Smooth muscle cell (in vitro differentiated cells): ENCODE data around the gene SETD4. TPM values are rescaled to one million over a fixed set of nuclear protein-coding genes. Genes with fewer than 3 reads are reported as not detected.

Source experiments
- DNase-seq: peaks from one replicate; lab custom pipeline; 2025; ENCODE audit not compliant: unreplicated experiment; lab: John Stamatoyannopoulos, UW
- H2AFZ ChIP-seq: fragments of 200-600 bp; sonication (generic); 2 replicates; pipeline ENCODE4 v1.6.0; 2016; ENCODE audit warnings: antibody characterized with exemption, low read depth, mild to moderate bottlenecking
- H3F3A ChIP-seq: fragments of 200-600 bp; sonication (generic); 2 replicates; pipeline ENCODE4 v1.6.0; 2017; ENCODE audit warnings: antibody characterized with exemption, low read depth
- H3K27ac ChIP-seq: fragments of 200-600 bp; sonication (generic); 2 replicates; pipeline ENCODE4 v1.5.1; 2016; ENCODE audit warnings: low read depth, mild to moderate bottlenecking
- H3K27me3 ChIP-seq: fragments of 200-600 bp; sonication (generic); 2 replicates; pipeline ENCODE4 v1.6.1; 2016; ENCODE audit warnings: low read depth, mild to moderate bottlenecking
- H3K36me3 ChIP-seq: fragments of 200-600 bp; sonication (generic); 2 replicates; pipeline ENCODE4 v1.5.1; 2016; ENCODE audit warnings: low read depth
- H3K4me1 ChIP-seq: fragments of 200-600 bp; sonication (generic); 2 replicates; pipeline ENCODE4 v1.5.1; 2016; ENCODE audit warnings: low read depth
- H3K4me2 ChIP-seq: fragments of 200-600 bp; sonication (generic); 2 replicates; pipeline ENCODE4 v1.6.0; 2016; ENCODE audit warnings: mild to moderate bottlenecking
- H3K4me3 ChIP-seq: fragments of 200-600 bp; sonication (generic); 2 replicates; pipeline ENCODE4 v1.5.1; 2016; ENCODE audit warnings: mild to moderate bottlenecking
- H3K79me2 ChIP-seq: fragments of 200-600 bp; sonication (generic); 2 replicates; pipeline ENCODE4 v1.6.0; 2016; ENCODE audit warnings: low read depth, mild to moderate bottlenecking
- H3K9ac ChIP-seq: fragments of 200-600 bp; sonication (generic); 2 replicates; pipeline ENCODE4 v1.6.0; 2016; ENCODE audit warnings: low read depth
- H3K9me3 ChIP-seq: fragments of 200-600 bp; sonication (generic); replicated peaks from 2 replicates; pipeline ENCODE4 v1.5.1; 2016; ENCODE audit warnings: low read depth
- H4K20me1 ChIP-seq: fragments of 200-600 bp; sonication (generic); 2 replicates; pipeline ENCODE4 v1.6.0; 2016; ENCODE audit warnings: low read depth
- WGBS: methylation state at CpG from one replicate; pipeline ENCODE4 v1.1.7; 2016; ENCODE audit warnings: low lambda C conversion rate; 5-methylcytosine and 5-hydroxymethylcytosine counted together
- polyA plus RNA-seq: library from polyadenylated mRNA; unstranded; fragments of >200 nt; fragmentation: Nextera tagmentation; extraction: Ambion mirVana; gene quantifications from 2 replicates; pipeline ENCODE4 v1.2.1, GENCODE V29; 2016
- total RNA-seq: library from RNA; depleted of rRNA; stranded (reverse); fragments of >200 nt; gene quantifications from 2 replicates; pipeline ENCODE4 v1.2.3, GENCODE V29; 2014
- TF ChIP-seq, protein P1 (sequence below): fragments of 200-600 bp; sonication (generic); IDR thresholded peaks from 2 replicates; pipeline ENCODE4 v1.5.1; 2017; ENCODE audit warnings: borderline replicate concordance, mild to moderate bottlenecking, antibody characterized with exemption; ENCODE audit not compliant: insufficient read depth, poor library complexity, severe bottlenecking

Gene SETD4, protein sequence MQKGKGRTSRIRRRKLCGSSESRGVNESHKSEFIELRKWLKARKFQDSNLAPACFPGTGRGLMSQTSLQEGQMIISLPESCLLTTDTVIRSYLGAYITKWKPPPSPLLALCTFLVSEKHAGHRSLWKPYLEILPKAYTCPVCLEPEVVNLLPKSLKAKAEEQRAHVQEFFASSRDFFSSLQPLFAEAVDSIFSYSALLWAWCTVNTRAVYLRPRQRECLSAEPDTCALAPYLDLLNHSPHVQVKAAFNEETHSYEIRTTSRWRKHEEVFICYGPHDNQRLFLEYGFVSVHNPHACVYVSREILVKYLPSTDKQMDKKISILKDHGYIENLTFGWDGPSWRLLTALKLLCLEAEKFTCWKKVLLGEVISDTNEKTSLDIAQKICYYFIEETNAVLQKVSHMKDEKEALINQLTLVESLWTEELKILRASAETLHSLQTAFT
- total RNA-seq (8.5 and 18.7 TPM in 2 replicates), polyA plus RNA-seq (10.0 and 12.7 TPM in 2 replicates)

DNA sequence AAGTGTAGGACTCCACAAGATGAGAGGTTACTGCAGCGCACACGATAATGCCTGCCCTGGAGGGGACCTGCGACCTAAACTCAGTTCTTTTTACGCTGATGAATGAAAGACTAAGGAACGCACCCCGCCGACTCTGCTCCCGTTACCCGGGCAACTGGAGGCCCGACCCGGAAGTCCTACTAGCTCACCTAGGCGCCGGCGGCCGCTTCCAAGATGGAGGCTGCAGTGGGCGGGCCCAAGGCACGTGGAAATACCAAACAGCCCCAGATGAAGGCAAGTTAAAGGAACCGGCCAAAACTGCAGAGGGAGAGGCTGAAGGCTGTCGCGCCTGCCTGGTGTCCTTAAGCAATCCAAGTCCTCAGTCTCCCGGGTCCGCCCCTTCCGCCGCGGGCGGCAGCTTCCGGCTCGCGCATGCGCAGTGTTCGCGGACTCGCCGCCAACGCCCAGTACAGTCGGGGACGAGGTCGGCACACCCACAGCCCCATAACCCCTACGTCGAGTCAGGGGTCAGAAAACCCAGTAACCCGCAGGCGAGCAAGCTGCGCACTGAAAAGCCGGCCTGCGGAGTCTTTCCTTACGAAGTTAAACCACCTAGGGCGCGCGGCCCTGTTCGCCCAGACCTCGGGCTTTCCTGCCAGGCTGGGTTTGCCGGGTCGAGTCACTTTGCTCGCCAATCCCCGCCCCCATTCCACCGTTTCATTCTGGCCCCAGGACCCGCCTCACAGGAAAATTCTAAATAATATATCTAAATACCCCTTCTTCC is at the start of gene SETD4:
Gene SETD4, minus strand, starts transcription at position 368 of the 763 bp plus-strand sequence. CDS start 1,638 bp downstream, outside the sequence.
- peak within 1 kb of the TSS; percentile 77 for H3K27ac ChIP-seq
- peaks cover 19% of the 10 kb centered on the region for H3K79me2 ChIP-seq
- peaks cover 14% of the 10 kb centered on the region for H3K4me1 ChIP-seq
- no peaks in the 10 kb centered on the region for H3K27me3 ChIP-seq
- H3K9me3 ChIP-seq: no peaks in the 10 kb centered on the region
- peak within 1 kb of the TSS; percentile 77 for H3K4me3 ChIP-seq
- peak within 1 kb of the TSS; percentile 95 for H3K4me2 ChIP-seq
- H4K20me1 ChIP-seq: no peaks in the 10 kb centered on the region
- WGBS: 1% methylated on average over 57 of the region's 57 CpGs
- peak; percentile 83 for DNase-seq
- H3F3A ChIP-seq: no peaks in the 10 kb centered on the region
- TF ChIP-seq, protein P1, sequence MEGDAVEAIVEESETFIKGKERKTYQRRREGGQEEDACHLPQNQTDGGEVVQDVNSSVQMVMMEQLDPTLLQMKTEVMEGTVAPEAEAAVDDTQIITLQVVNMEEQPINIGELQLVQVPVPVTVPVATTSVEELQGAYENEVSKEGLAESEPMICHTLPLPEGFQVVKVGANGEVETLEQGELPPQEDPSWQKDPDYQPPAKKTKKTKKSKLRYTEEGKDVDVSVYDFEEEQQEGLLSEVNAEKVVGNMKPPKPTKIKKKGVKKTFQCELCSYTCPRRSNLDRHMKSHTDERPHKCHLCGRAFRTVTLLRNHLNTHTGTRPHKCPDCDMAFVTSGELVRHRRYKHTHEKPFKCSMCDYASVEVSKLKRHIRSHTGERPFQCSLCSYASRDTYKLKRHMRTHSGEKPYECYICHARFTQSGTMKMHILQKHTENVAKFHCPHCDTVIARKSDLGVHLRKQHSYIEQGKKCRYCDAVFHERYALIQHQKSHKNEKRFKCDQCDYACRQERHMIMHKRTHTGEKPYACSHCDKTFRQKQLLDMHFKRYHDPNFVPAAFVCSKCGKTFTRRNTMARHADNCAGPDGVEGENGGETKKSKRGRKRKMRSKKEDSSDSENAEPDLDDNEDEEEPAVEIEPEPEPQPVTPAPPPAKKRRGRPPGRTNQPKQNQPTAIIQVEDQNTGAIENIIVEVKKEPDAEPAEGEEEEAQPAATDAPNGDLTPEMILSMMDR: no peak
- peaks cover 14% of the 10 kb centered on the region for H3K36me3 ChIP-seq
- H2AFZ ChIP-seq: peak within 1 kb of the TSS; percentile 90
- peak within 1 kb of the TSS; percentile 73 for H3K9ac ChIP-seq

DNA sequence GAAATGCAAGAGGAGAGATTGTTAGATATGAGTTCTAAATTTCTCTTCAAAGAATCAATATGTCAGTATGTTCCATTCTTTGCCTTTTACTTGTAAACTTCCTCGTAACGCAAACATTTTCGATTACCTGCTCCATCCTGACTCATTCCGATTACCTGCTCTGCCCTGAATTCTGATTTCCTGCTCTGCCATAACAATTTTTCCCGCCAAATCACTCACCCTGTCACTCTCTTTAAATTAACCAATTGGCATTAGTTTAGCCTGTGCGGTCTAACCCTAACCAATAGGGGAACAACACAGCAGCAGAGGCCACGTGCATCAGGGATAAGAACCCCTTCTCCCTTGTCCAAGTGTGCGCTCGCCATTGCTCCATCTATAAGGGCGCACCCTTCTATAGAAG is 49.5 kb upstream of the SETD4 start:
- H2AFZ ChIP-seq: no peak overlapping the region
- H3K79me2 ChIP-seq: no peaks in the 10 kb centered on the region
- WGBS: 94% methylated on average over 10 of the region's 10 CpGs
- H3K9me3 ChIP-seq: no peaks in the 10 kb centered on the region
- H3K36me3 ChIP-seq: no peaks in the 10 kb centered on the region
- no peak for DNase-seq
- no peak overlapping the region for H3K4me3 ChIP-seq
- H3K4me1 ChIP-seq: no peaks in the 10 kb centered on the region
- H3K27ac ChIP-seq: no peak overlapping the region
- no peaks in the 10 kb centered on the region for H3F3A ChIP-seq
- H3K9ac ChIP-seq: no peak overlapping the region
- TF ChIP-seq, protein P1: no peak
- H3K4me2 ChIP-seq: no peak overlapping the region
- peaks cover 14% of the 10 kb centered on the region for H3K27me3 ChIP-seq
- H4K20me1 ChIP-seq: no peaks in the 10 kb centered on the region

DNA sequence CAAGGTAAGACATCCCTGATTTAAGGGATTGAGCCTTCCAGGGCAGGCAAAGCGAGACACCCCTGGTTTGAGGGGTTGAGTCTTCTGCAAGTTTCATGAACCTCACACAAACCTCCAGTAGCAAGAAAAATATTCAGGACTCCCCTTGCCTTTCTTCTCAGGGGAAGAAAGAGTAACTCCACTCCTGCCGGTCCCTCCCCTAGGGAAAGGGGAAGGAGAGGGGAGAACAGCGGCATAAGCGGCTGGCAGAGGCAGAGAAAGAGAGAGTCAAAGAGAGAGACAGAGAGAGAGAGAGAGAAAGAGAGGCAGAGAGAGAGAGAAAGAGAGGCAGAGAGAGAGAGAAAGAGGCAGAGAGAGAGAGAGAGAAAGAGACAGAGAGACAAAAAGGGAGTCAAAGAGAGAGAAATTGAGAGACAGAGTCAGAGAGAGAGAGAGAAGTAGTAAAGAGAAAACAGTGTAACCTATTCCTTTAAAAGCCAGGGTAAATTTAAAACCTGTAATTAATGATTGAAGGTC is 45.1 kb upstream of the SETD4 start:
- 78% methylated on average over 4 of the region's 4 CpGs for WGBS
- no peaks in the 10 kb centered on the region for H3F3A ChIP-seq
- H3K79me2 ChIP-seq: no peaks in the 10 kb centered on the region
- no peak overlapping the region for H3K4me2 ChIP-seq
- H3K9me3 ChIP-seq: no peaks in the 10 kb centered on the region
- H3K4me3 ChIP-seq: no peak overlapping the region
- peaks cover 14% of the 10 kb centered on the region for H3K27me3 ChIP-seq
- no peak overlapping the region for H3K9ac ChIP-seq
- no peaks in the 10 kb centered on the region for H4K20me1 ChIP-seq
- no peaks in the 10 kb centered on the region for H3K4me1 ChIP-seq
- TF ChIP-seq, protein P1: no peak
- H2AFZ ChIP-seq: no peak overlapping the region
- no peak for DNase-seq
- no peaks in the 10 kb centered on the region for H3K36me3 ChIP-seq
- no peak overlapping the region for H3K27ac ChIP-seq
